Measurements from ENCODE around the gene CLEC4F.
A peak's percentile ranks its signal among the peaks of the same experiment; 100 is the strongest.
"Not testable (repeated sequence)": the region's sequence is repeated elsewhere in the genome, so short reads cannot be mapped to it uniquely, and the experiment has no call there.

CLEC4F gene

DNA sequence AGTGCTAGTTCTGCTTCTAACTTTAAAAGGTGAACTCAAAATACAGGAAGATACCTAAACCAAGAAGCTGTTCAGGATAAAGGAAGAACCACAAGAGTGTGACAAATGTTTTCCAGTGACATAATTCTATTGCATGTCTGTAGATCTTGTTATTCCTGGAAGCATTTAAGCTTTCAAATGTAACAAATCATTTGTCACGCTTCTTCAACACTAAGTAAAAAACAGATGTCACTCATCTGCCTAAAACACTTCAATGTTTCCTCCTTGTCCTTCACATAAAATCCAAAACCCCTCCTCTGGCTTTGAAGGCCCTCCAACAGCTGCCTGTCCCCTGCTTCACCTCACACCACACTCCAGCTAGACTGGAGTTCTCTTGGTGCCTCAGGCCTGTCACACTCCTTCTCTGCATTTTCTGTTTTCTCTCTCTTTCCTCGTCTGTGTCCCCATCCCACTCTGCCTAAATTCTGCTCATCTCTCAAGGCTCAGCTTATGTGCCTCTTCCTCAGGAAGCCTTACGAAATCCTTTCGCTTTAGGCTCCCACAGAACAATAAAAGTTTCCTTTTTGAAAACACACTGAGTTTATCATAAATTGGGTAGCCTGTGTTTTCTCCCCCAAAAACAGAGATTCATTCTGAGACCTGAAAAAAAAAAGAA is 6.4 kb upstream of the CLEC4F start:
- DNase-seq, result no peak

- DNase-seq, result no peak
These were observed 2.9 kb upstream of the CLEC4F start for GRCh38 chr2:70823249-70823648.

DNA sequence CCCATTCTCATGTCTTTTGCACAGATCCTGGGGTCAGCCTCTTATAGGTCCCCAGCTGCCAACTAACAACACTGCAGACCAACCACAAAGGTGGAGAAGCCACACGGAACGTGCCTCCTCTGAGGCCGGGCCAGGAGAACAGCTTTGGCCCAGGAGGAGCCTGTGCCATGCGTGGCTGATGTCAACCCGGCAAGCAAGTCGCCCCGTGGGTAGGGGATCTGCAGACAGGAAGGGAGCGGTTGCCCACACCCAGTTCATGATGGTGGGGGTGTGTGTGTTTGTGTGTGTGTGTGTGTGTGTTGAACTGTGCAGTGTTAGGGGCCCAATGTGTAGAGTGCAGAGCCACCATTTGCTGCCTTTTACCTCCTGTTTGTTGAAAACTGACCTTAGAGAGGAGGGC is 2.4 kb upstream of the CLEC4F start:
- no peak for DNase-seq

DNA sequence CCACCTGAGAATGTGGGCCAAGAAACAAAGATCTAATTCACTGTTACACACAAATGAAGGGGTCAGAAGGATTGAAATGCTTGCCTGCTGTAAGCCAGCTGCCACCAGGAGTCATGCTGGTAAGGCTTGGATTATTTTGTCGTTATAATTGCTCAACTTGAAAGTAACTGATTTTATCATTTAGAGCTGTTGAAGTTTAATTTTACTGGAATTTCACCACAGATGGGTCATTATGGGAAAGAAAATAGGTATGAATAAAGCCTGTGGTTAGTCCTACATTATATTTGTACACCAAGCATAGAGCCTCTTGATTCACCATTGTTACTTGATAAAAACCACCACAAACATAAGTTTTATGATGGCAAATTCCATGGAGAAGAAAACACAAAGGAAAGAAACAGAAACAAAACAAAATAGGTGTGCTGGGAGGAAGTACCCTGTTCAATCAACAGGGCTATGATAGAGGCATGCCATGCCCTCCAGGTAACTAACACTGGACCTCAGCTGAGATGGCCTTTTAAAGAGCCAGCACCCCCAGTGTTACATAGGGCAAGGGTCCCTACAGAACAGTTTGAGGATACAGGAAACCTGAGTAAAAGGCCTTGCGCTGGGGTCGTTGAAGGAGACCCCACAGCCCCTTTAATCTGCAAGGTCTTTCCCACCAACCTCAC is 3.0 kb downstream of the CLEC4F start:
- DNase-seq, result no peak

DNA sequence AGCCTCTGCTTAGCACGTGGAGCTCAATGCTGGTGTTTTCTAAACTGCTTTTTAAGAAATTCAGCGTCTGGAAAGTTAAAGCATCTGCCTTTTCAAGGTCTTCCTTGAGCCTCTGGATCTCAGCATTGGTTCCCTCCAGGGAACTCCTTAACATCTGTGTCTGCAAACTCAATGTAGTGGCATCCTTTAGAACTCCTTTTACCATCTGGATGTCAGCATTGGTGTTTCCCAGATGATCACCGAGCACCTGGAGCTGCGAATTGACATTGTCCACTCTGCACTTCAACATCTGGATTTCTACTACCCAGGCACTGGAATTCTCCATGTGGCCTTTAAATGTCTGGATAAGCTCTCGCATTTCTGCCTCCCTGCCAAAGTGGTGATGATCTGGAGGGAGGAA is 3.7 kb downstream of the CLEC4F start:
- no peak for DNase-seq

DNA sequence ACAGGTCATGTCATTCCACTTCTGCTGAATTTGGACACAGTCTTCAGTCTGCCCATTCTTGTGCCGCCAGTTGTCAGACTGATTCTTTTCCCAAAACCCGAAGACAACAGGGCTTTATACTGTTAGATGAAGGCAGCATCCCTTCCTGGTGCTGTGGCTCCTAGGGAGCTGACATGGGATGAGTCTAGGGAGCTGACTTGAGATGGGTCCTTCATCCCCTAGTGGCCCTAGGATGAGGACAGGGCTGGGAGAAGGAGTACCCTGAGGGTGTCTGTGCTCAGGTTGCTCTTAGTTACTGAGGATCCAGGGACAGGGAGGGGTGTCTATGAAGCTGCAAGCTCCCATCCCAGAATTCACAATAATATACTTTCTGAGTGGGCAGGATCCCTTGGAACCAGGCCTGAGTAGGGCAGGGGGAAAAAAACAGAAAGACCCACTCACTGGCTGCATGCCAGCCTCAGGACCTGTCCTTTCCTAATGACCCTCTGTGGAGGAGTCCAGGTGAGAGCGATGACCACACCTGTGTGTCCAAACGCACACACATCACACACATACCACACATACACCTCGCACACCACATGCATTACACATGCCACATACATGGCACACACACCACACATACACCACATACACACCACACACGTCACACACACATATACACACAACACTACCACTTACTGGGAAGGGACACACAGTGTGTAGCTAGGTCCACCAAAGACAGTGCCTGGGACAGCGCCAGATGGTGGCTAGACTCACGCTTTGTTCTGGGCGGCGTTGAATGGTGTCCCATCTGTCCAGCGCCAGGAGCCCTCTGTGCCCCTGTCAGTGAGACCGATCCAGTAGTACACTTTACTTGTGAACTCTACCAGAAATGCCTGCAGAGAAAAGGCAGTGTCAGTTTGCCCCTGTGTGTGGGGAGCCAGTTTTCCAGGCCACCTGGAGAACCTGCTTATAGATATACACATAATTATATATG is 11.1 kb downstream of the CLEC4F start:
- DNase-seq, result no peak

GRCh38 chr2:70807828-70808118 is 12.6 kb downstream of the CLEC4F start:
- no peak for DNase-seq

- DNase-seq, result no peak
These were observed 13.1 kb downstream of the CLEC4F start for GRCh38 chr2:70807102-70807827.

DNA sequence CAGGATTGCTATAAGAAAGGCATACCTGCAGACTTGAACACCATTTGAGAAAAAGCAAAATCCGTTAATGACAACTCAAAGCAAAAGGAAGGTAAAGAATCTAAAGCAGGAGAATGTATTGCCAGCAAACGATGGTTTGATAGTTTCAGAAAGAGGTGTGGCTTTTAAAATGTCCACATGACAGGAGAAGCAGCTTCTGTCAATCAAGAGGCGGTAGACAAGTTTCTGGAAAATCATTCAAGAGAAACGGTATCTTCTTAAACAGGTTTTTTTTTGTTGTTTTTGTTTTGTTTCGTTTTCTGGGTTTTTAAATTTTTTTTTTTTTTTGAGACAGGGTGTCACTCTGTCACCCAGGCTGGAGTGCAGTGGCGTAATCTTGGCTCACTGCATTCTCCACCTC is 13.8 kb downstream of the CLEC4F start:
- DNase-seq, result no peak

DNA sequence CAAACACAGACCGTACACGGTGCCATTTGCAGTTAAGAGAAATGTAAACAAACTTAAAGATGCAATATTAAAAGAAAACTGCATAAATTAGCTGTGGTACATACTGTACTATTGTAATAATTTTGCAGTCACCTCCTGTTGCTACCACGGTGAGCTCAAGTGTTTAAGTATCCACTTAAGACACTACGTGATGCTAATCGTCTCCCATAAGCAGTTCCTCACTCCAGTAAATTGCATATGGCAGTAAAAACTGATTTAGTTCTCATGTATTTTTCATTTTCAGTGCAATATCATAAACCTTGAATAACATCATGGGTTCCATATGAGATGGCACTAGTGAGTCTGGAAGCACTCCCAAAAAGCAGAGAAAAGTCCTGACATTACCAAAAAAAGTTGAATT is 14.4 kb downstream of the CLEC4F start:
- no peak for DNase-seq

GRCh38 chr2:70801607-70802263 is 18.7 kb downstream of the CLEC4F start:
- DNase-seq, result no peak

- no peak for DNase-seq
These were observed 20.7 kb downstream of the CLEC4F start for GRCh38 chr2:70799706-70800105.

DNA sequence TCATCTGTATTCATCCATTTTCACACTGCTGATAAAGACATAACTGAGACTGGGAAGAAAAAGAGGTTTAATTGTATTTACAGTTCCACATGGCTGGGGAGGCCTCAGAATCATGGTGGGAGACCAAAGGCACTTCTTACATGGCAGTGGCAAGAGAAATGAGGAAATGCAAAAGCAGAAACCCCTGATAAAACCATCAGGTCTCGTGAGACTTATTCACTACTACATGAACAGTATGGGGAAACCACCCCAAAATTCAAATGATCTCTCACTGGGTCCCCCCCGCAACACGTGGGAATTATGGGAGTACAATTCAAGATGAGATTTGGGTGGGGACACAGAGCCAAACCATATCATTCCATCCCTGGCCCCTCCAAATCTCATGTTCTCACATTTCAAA is 22.4 kb downstream of the CLEC4F start:
- not testable (repeated sequence) for DNase-seq

- no peak for DNase-seq
These were observed 22.9 kb downstream of the CLEC4F start for GRCh38 chr2:70797506-70797905.

GRCh38 chr2:70796262-70796661 is 24.1 kb downstream of the CLEC4F start:
- DNase-seq, result no peak

GRCh38 chr2:70795164-70795995 is 25.0 kb downstream of the CLEC4F start:
- no peak for DNase-seq

- no peak for DNase-seq
These were observed 26.9 kb downstream of the CLEC4F start for GRCh38 chr2:70793450-70793849.

DNA sequence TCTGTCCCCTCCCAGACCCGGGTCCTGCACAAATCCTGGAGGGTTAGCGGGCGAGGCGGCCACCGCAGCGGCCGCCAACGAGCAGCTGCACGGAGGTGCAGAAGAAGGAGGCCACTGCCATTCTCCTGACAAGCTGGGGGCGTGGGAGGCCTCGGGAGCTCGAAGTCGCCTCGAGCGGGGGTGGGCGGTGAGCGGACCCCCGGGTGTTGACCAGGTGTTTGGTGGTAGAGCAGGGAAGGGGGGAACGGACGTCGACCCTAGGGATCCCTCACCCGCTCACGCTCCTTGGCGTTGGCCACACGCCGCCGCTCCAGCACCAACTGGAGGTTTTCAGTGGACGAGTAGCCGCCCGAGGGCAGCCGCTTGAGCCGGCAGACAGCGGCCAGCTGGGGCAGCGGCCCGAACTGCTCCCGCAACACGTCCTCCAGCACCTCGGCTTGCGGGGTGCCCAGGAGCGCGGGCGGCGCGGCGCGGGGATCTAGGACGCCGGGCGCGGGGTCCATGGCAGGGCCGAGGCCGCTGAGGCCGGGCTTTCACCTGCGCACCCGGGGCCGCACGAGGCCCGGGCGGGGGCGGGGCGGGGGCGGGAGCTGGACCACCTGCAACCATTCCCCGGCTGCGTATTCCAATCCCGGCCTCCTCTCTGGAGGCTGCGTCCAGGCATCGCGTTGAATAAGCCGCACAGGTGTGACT is 30.1 kb downstream of the CLEC4F start, which contains the start of gene FIGLA:
Gene FIGLA (minus strand): TSS at position 508 of the 693 bp plus-strand sequence. CDS start 5 bp downstream, at position 503.
- no peak for DNase-seq

GRCh38 chr2:70789304-70790135 is 30.9 kb downstream of the CLEC4F start:
- DNase-seq, result peak; percentile 77

All from femur (tissue), 1 donor.